Hematopoietic multipotent progenitor cell treated with erythropoietin and hydrocortisone succinate and interleukin-3 and kit ligand, for 8 days (in vitro differentiated cells): Measurements from ENCODE around the gene TBC1D2B.
A peak's percentile ranks its signal among the peaks of the same experiment; 100 is the strongest.

Source experiments
- DNase-seq: peaks from one replicate; pipeline ENCODE4 v3.0.0-alpha.2; 2015

Gene TBC1D2B

DNA sequence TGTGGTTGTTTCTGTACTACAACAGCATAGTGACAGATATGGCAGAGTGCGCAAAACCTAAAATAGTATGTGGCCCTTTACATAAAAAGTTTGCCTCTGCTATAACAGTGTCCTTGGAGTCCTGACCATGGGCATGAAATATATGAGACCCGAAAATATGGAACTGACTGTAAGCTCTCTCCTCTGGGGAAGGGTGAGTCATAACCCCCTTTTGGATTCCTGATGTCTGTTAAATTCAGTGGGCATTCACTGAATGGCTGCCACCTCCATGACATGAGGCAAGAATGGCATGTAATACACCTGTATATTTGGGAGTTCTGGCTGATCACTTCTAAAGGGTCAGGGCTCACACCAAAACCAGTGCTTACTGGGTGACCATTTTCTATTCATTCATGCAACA is 6.1 kb downstream of the TBC1D2B start:
- DNase-seq, result no peak

DNA sequence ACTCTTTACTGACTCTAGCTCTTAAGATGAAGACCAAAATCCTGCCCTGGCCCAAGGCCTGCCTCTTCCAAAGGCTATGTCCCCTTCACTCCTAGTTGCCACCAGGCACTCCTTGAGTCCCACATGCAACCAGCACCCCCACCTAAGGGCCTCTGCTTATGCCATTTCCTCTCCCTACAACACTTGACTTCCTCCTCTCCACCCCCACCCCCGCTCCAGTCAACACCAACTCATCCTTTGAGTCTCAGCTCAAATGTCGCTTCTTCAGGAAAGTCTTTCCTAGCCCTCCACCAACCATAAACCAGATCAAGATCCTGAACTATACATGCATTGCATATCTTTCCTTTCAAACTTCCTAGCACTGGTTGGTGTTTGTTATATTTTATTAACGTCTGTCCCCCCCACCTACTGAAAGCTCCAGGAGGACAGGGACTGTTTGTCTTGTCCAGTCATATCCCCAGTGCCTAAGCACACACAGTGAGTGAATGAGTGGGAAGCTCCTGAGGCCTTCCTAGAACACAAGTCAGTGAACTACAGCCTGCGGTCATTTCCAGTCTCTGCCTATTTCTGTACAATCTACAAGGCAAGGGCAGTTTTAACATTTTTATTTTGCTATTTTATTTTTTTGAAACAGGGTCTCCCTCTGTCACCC is 7.3 kb downstream of the TBC1D2B start:
- DNase-seq, result no peak

DNA sequence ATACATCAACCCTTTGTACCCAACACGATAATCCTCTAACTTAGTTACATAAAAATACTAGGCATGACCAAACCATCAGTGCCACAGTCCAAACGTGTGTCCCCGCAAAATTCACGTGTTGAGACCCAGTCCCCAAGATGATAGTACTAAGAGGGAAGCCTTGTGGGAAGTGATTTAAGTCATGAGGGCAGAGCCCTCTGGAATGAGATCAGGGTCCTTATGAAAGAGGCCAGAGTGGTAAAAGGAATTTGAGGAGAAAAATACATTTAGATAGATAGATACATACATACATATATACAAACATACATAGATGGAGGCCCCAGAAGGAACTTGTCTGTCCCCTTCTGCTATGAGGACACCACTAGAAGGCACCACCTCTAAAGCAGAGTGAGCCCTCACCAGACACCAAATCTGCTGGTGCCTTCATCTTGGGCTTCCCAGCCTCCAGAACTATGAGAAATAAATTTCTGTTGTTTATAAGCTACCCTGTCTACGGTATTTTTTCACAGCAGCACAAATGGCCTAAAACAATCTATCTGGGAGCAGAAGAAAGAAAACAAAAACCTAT is 8.0 kb downstream of the TBC1D2B start:
- DNase-seq, result no peak

GRCh38 chr15:78069052-78069414 is 8.5 kb downstream of the TBC1D2B start:
- no peak for DNase-seq

GRCh38 chr15:78067328-78068228 is 9.9 kb downstream of the TBC1D2B start:
- no peak for DNase-seq

DNA sequence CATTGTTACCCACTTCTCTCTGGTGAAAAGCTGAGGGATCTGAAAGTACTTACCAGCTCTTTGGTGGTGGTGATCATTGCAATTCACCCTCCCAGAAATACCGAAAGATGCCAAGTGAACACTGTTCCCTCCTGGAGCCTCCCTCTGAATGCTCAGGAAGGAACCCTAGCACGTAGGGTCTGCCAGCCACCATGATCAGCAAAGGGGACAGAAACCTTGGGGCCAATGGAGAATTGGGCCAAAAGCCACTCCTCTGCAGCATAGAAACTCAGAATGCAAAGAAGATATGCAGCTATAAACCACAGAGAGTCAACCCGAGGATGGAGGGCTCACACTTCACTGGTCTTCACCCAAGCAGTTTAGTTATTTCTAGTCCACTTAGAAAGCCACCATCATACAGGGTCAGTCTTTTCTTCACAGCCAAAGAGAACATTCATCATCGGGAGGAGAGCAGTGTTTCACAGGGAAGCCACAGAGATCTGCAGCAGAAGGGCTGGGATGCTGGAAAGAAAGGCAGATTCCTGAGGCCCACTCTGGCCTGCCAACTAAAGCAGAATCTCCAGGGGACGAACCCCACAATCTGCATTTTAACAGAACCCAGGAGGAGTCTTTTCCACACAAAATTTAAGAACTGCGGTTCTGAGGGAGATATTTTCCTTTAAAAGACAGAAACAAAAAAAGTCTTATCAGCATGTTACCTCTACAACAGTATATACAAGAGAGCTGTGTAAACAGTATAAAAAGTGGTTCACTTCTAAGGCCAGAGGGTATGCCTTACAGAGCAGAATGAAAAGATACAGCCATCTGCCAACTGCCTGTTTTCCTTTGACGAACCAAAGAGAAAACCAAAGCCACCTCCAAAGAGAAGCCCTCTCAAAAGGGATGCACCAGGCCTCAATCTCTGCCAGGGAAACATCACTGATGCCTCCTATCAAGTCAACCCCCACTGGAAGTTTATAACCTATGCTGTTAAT is 11.3 kb downstream of the TBC1D2B start:
- DNase-seq, result no peak

- DNase-seq, result no peak
These were observed 12.1 kb downstream of the TBC1D2B start for GRCh38 chr15:78065284-78065872.

GRCh38 chr15:78064544-78064943 is 13.0 kb downstream of the TBC1D2B start:
- DNase-seq, result no peak

DNA sequence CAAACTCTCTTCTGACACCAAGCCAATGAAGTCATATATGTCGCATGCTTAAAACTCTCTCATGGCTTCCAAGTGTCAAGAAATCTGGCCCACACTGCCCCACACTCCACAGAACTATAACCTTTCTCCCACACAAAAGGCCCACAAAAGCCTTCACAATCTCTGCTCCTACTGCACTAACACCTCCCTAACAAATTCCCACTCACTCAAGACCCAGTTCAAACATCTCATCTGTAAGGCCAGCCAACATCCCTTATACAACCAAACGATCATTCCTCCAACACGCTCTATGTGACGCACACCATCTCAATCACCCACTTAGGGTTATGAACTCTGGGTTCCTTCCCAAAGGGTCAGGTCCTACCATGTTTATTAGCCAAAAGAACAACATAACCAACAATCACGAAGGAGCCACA is 13.5 kb downstream of the TBC1D2B start:
- no peak for DNase-seq

DNA sequence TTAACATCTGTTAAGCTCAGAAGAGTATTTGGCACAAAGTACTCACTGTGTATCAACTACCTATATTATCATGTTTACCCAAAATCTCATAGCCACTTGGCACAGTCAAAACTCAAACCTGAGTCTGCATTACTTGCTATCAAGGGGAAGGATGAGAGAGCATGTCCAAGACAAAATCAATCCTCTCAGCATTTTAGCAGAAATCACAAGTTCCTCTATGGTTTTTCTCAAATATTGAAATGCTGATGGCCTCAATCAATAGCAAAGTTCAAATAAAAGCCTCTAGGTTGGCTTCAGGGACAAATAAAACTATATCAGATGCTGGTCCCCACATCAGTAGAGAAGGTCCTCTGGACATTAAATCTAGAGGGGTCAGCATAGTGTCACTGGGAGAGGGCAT is 14.3 kb downstream of the TBC1D2B start:
- DNase-seq, result no peak

GRCh38 chr15:78061963-78062427 is 15.5 kb downstream of the TBC1D2B start:
- peak; percentile 60 for DNase-seq

- no peak for DNase-seq
These were observed 17.3 kb downstream of the TBC1D2B start for GRCh38 chr15:78060232-78060631.

GRCh38 chr15:78059110-78059839 is 18.2 kb downstream of the TBC1D2B start:
- no peak for DNase-seq

- DNase-seq, result no peak
These were observed 19.0 kb downstream of the TBC1D2B start for GRCh38 chr15:78058401-78058935.

DNA sequence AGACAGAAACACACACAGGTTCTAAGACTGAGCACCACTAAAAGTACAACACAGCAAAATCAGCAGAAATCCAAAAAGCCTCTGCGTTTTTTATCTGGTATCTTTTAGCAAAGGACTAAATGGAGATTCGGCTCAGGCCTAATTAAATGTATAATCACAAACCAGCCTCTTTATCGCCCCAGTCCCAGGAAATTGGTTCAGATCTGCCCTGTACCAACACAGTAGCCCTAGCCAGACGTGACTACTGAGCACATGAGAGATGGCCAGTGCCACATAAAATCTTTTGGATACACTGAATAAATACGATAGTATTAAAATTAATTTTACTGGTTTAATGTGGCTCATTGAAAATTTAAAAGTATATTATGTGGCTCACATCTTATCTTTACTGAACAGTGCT is 19.7 kb downstream of the TBC1D2B start:
- no peak for DNase-seq

GRCh38 chr15:78056714-78057269 is 20.7 kb downstream of the TBC1D2B start:
- no peak for DNase-seq

GRCh38 chr15:78055919-78056713 is 21.4 kb downstream of the TBC1D2B start:
- DNase-seq, result no peak

- DNase-seq, result no peak
These were observed 22.5 kb downstream of the TBC1D2B start for GRCh38 chr15:78054966-78055365.

GRCh38 chr15:78054518-78054917 is 23.0 kb downstream of the TBC1D2B start:
- no peak for DNase-seq

- no peak for DNase-seq
These were observed 25.0 kb downstream of the TBC1D2B start for GRCh38 chr15:78052545-78052944.
